ENCODE measurements around the gene LRWD1.
"Not testable (repeated sequence)": the region's sequence is repeated elsewhere in the genome, so short reads cannot be mapped to it uniquely, and the experiment has no call there.

The LRWD1 gene

DNA sequence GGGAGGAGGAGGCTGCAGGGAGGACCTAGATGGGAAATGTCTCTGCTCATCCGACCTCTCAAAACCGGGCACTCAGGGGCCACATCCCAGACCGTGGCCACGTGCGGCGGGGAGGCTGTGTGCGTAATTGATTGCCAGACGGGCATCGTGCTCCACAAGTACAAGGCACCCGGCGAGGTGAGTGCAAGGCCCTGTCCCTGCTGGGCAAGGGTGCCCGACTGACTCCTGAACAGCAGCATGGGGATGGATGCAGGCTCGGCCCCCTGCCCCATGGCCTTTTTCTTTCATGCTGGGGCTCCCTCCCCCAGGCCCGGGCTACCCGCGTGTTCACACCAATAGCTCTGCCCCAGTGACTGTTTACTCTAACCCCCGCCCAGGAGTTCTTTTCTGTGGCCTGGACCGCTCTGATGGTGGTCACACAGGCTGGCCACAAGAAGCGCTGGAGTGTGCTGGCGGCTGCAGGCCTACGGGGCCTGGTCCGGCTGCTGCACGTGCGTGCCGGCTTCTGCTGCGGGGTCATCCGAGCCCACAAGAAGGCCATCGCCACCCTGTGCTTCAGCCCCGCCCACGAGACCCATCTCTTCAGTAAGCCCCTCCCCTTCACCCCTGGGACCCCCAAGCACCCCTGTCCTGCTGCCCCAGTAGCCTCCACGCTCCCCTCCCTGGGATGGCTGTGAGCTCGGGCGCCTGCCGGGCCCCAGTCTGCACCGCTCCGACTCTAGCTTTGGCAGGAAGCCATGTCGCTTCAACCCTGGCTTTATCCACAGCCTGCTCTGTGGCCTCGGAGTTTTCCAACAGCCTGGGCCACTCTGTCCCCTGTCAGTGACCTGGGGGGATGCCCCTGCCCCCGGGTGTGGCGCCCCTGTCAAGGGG lies 3.9 kb downstream of the LRWD1 start:
- no peak for DNase-seq (ENCODE audit: low read depth in 2 of 2)

DNA sequence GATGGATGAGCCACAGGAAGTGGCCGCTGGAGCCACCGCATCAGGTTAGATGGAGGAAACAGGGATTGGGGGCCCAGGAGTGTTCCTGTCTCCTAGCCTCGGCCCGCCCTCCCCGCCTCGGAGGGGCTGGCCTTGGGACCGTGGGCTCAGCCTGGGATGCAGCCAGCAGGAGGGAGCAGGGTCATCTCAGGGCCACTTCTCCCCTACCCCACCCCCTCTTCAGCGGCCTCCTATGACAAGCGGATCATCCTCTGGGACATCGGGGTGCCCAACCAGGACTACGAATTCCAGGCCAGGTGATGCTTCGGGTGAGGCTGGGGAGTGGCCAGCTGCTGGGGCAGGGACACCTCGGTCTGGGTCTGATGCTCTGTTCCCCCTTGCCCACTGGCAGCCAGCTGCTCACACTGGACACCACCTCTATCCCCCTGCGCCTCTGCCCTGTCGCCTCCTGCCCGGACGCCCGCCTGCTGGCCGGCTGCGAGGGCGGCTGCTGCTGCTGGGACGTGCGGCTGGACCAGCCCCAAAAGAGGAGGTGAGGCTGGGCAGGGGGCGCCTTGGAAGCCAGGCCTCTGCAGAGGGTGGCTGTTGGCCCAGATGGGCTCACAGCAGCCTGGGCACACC lies 4.7 kb downstream of the LRWD1 start:
- no peak for DNase-seq (ENCODE audit: low read depth in 2 of 2)

DNA sequence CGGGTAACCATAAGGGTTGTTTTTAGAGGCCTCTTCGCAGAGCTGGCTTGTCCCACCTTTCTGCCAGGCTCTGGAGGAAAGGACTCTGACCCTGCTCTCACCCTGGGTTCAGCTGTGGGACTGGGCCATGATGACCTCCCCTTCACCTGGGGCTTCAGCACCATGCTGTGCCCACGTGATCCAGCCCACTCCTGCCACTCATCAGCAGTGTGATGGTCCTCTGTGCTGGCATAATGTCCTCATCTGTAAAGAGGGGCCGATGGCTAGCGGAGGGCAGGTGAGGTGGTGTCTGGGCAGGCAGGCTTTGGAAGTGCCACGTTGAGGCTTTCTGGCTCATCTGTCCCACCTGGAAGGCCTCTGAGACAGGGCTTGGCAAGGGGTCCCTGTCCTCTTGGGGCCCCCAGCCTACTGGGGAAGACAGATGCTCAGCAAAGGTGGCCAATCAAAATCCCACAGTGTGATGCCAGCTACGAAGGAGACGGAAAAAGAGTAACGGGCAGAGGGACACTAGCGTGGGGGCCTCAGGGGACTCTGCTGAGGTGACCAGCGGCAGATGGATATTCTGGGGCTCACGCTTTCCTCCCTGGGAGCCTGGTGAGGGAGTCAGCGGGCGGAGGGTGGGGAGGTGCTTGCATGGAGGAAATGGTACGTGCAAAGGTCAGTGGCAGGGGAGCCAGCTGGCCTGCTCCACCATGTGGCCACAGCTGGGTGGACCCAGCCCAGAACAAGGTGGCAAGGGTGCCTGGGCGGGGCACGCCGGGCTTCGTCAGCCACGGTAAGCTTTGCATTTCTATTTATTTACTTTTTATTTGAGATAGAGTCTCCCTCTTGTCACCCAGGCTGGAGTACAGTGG lies 5.4 kb downstream of the LRWD1 start:
- DNase-seq (ENCODE audit: low read depth in 2 of 2) = no peak

DNA sequence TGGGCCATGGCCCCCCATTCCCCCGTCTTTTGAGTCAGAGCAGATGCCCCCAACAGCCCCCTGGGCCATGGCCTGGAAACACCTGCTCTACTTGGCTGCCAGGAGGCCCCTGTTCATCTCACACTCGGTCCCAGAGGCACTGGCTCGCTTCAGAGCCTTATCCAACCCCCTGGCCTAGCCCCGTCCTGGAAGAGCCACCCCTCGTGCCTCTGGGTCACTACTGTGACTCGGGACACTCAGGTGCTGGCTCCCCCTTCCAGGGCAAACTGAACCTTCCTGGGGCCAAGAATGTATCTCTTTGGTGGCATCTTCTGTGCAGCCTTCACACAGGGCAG lies 7.0 kb downstream of the LRWD1 start:
- no peak for DNase-seq (ENCODE audit: low read depth in 2 of 2)

DNA sequence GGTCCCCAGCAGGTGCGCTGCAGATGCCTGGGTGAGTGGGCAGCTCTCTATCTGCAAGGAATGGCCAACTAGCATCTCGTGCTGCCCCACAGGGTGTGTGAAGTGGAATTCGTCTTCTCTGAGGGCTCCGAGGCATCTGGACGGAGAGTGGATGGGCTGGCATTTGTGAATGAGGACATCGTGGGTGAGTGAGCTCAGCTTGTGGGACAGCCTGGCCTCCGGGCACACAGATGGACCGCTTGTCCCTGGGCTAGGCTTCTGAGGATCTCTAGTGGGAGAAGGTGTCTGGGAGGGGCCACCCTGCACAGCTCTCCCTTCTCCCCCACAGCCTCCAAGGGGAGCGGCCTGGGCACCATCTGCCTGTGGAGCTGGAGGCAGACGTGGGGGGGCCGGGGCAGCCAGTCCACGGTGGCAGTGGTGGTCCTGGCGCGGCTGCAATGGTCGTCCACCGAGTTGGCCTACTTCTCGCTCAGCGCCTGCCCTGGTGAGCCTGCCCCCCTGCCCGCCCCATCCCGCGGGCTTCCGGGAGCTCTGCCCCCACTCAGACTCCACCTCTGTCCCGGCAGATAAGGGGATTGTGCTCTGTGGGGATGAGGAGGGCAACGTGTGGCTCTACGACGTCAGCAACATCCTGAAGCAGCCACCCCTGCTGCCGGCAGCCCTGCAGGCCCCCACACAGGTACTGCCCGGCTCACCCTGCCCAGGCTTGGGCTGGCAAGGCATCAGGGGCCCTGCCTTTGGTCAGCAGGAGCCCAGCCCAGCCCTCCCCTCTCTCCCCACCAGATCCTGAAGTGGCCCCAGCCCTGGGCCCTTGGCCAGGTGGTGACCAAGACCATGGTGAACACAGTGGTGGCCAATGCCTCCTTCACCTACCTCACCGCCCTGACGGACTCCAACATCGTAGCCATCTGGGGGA lies 7.6 kb downstream of the LRWD1 start:
- no peak for DNase-seq (ENCODE audit: low read depth in 2 of 2)

DNA sequence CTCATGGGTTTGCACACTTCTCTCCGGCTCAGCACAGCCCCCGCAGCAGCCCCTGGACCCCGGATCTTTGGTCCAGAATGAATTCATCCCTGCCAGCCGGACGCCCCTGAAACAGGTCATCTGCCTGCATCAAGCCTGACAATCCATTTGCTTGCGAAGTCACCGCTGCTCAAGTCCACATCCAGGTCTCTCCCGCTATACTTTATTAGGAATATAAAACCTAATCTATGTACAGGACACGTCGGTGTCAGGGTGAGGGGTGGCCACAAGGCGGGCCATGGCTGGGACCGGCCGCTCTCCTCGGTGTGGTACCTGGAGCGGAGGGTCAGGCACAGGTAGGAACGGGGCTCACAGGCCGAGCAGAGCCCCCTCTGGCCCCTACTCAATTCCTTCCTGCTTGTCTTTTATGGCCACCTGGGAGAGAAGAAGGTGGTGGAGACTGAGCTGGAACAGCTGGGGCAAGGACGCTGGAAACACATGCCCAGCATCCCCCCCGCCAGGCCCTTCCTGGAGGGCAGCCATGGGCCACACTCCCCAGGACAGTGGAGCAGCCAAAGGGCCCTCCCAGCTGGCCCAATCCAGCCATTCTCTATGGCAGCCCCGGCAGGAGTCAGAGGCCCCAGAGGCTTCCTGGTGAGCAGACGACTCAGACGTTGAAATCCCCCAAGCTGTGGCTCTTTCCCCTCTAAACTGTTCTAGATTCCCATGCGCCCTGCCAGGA lies 8.6 kb downstream of the LRWD1 start:
- no peak for DNase-seq (ENCODE audit: low read depth in 2 of 2)

DNA sequence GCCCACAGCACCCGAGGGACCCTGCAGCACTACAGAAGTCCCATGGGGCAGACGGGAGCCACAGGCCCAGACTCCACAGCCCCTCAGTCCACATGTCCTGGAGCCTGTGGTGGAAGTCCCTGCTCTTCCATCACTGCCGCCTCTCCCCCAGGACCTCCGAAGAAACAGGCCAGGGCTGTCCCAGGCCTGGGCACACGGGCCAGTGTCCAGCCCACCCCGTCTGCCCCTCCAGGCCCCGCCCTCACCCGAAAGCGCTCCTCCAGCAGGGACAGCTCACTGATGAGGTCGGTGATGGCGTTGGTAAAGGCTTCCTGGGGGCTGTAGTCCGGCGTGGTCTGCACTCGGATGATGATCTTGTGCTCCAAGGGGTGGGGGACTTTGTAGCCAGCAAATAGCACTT lies 9.3 kb downstream of the LRWD1 start:
- not testable (repeated sequence) for DNase-seq (ENCODE audit: low read depth in 2 of 2)

DNA sequence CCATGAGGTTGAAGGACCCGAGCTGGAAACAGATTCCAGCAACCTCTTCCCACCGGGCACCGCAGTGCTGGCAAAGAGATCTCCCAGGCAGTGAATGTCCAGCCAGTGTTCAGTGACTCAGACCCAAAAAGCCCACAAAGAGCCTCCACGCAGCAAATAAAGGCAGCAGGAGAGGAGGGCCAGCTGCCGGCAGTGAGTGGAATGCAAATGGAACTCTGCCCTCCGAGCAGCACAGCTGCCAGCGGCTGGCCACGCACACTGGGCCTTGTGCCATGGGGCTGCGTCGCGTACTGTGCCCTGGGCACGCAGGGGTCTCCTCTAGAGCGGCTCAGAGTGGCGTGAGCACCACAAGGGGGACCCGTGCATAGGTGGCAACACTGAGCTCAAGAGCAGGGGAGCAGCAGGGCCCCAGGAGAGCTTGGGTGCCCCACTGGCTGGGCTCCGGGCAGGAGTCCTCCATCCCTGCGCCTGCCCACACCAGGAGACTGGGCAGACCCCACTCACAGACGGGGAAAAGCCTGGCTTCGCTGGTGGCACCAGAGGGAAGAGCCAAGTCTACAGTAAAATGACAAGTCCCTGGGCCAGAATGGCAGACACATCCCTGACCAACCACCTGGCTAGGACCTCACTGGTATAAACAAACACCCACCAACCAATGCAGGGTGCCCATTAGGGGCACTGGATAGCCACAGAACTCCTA lies 10.1 kb downstream of the LRWD1 start:
- not testable (repeated sequence) for DNase-seq (ENCODE audit: low read depth in 2 of 2)

DNA sequence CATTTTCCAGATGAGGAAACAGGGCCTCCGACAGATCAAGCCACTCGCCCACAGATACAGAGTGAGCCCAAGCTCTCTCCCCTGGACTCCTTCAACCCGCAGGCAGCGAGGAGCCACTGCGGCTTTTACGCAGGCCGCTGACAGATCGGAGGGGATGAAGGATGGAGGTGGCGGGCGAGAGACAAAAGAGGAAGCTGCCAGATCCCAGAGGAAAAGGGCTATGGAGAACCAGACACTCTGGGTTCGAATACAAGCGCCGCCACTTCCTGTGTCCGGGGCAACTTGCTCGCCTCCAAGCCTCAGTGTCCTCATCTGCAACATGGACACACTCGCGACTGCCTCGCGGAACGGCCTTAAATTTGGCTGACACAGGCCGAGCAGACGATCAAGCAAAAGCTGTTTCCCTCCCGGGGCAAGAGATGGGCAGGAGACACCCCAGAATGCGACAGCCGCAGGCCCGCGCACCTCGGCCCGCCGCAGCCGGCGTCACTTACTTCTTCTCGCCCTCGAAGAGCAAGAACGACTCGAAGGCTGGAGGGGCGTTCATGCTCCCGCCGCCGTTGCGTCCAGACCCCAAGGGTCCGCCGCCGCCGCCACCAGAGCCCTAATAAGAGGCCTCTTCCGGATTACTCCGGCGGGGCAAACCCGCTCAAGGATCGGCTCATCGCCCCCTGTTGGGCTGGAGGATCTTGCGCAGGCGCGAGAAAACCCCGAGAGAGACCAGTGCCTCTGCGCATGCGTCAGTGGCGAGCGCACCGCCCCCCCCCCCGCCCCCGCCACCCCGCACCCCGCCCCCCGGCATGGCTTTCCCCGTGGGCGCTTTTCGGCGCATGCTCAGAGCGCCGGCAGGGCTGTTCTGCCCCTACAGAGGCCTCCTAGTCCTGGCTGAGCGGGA lies 13.8 kb downstream of the LRWD1 start, which contains the start of gene POLR2J:
Gene POLR2J (minus strand): TSS at position 609 of the 895 bp plus-strand sequence. CDS start 62 bp downstream, at position 547.
- peak; percentile 82 to 98 for DNase-seq (ENCODE audit: low read depth in 2 of 2)

DNA sequence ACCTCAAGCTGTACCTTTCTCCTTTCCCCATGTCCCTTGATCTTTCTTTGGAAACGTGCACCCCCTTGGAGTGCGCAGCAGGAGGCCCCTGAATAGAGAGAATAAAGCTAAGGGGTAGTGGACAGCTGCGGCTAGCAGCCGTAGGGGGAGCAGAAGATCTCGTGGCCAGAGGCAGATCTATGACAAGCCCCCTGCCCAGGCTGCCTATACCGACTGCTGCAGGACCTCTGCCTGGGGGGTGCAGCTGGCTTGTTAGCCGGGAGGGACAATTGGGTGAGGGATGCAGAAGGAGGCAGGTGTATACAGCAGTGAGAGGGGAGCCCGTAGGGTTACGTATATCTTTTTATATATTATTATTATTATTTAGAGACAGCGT lies 14.4 kb downstream of the LRWD1 start:
- not testable (repeated sequence) for DNase-seq (ENCODE audit: low read depth in 2 of 2)

DNA sequence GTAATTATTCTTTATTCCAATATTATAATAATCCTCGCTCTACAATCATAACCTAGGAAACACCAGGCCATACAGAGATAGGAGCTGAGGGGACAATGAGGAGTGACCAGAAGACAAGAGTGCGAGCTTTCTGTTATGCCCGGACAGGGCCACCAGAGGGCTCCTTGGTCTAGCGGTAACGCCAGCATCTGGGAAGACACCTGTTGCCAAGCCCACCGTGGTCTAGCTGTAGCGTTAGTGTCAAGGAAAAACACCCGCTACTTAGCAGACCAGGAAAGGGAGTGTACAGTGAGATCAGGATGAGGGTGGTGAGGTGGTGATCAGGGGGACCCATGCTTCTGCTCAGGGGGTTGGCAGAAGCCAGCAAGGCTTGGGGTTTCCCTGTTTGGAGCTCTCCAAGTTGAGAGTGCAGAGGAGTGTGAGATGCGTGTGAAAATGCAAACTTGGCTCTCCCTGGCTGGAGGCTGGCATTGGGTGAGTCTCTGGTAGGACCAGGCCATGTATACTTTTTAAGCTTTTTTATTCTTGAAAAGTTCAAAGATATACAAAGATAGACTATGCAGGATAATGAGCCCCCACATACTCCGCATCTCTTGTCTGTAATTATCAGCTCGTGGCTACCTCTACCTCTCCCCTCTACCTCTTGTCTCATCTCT lies 15.3 kb downstream of the LRWD1 start:
- not testable (repeated sequence) for DNase-seq (ENCODE audit: low read depth in 2 of 2)

DNA sequence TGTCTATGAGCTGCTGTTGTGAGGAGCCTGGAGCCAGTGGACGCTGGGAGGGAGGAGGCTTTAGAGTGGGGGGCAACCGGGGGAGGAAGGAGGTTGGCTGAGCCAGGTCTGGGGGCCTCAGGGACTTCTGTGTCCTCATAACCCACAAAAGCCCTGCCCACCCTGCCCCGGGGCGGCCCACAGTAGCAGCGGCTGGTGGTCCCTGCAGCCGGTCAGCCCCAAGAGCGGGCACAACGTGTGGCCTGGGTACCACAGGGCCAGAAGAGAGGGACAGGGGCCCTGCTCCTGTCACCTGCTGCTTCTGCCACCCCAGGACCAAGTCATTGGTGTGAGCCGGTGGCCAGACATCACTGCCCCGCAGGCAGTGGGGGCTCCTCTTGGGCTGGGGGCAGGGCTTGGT lies 17.2 kb downstream of the LRWD1 start:
- DNase-seq (ENCODE audit: low read depth in 2 of 2) = not testable (repeated sequence)

DNA sequence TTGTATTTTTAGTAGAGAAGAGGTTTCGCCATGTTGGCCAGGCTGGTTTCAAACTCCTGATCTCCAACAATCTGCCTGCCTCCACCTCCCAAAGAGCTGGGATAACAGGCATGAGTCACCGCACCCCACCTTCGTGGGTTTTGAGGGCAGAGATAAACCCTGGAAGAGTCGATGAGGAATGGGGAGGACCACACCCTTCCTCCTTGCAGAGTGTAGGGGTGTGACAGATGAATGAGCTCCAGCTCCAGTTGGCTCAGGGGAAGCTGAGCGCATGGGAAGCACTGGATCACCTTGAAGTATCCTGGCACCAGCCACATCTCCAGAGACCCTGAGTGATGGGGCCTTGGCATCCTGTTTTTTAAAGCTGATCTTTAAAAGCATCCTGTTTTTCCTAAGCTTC lies 19.5 kb downstream of the LRWD1 start:
- not testable (repeated sequence) for DNase-seq (ENCODE audit: low read depth in 2 of 2)

DNA sequence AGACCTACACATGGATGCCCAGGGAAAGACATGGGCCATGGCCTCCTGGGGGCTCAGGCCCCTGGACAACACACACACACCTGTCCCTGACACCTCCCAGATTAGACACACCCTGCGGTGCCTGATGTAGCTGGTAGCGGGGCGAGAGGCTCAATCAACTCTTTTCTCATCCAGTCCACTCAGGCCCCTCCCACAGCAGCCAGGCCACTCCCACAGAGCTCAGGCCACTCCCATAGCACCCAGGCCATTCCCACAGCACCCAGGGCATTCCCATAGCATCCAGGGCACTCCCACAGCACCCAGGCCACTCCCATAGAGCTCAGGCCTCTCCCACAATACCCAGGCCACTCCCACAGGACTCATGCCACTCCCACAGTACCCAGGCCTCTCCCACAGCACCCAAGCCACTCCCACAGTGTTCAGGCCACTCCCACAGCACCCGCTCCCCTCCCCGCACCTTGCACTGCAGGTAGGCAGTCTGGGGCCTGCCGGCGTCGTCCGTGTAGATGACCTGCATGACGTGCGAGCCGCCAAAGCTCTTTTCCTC lies 25.8 kb downstream of the LRWD1 start:
- DNase-seq (ENCODE audit: low read depth in 2 of 2) = not testable (repeated sequence)

DNA sequence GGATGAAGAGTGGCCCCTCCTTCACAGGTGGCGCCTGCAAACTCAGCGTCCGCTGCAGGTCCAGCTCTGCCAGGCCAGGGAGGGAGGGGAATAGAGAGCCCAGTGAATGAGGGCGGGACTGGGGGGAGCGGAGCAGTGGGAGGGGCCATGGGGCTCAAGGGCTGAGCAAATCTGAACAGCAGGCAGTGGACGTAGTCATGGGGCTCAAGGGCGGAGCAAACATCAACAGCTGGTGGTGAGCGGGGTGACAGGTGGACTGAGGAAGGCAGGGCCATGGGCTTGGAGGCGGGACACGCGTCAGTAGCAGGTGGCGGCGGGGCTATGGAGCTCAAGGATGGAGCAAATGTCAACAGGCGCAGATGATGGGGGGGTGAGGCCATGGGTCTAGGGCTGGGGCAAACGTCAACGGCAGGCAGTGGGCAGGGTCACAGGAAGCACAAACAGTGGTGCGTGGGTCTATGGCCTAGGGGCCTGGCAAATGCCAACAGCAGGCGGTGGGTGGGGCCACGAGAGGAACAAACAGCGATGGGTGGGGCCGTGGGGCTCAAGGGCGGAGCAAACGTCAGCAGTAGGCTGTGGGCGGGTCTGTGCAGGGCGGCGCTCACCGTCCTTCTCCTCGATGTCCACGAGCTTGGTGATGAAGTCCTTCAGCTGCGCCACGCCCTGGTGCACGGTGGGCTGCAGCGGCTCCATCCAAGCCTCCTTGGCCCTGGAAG lies 28.6 kb downstream of the LRWD1 start:
- not testable (repeated sequence) for DNase-seq (ENCODE audit: low read depth in 2 of 2)

DNA sequence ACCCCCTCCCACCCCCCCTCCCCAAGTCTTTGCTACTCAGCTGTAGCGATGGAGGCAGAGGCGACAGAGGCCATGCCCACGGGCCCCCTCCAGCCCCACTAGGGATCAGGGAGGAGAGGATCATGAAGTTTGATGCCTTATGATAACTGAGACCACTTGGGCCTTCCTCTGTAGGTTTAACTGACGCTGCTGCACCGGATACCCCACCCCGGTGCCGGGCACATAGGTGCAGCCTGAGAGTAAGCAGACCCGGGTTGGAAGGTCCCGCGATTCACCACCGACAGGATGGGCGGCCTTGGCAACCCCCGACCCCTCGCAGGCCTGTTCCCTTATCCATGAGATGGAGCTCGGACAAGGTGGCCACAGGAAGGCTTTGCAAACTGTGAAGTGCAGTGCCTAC lies 29.2 kb downstream of the LRWD1 start:
- DNase-seq (ENCODE audit: low read depth in 2 of 2) = not testable (repeated sequence)

DNA sequence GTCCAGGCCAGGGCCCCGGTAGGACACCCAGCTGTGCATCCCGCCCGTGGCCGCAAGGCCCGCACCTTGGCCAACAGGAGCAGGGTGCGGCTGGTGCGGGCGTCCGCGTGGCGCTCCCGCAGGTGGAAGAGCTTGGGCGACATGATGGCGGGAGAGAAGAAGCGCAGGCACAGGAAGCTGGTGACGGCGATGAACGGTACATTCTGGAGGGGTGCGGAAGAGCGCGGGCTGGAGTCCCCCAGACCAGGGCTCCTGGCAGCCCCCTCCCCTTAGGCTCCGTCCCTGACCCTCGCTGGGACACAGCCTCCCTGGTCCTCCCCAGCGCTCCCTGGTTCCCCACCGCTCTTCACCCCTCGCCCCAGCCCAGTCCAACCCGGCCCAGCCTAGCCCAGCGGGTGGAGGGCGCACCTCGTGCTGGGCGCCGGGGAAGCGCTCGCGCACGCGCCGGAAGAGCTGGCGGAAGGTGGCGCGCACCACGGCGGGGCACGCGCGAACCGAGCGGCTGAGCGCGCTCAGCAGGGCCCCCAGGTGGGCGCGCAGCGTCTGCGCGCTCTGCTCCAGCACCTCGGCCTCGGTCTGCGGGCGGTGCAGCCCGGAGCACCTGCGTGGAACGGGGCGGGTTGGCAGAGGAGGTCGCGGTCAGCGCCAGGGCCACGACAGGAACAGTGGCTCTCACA lies 29.8 kb downstream of the LRWD1 start:
- not testable (repeated sequence) for DNase-seq (ENCODE audit: low read depth in 2 of 2)
